MM.1S (cell line): Measurements from ENCODE around the gene CPNE2.

ENCODE experiments used
- CTCF ChIP-seq: fragments of 300-600 bp; sonication (generic); IDR thresholded peaks from 2 replicates; pipeline ENCODE4 v1.5.1; 2016; ENCODE audit warnings: antibody characterized with exemption, low read length, mixed read lengths
- EZH2 ChIP-seq: fragments of 300-600 bp; sonication (generic); optimal IDR thresholded peaks from 2 replicates; pipeline ENCODE3; 2017; ENCODE audit warnings: low read depth, mild to moderate bottlenecking, antibody characterized with exemption, low read length, mixed read lengths

- TF ChIP-seq EZH2 (no peak), CTCF (no peak)
Observed at GRCh38 chr16:57081744-57082143, 10.6 kb upstream of the CPNE2 start.
